Measurements from ENCODE around the gene RPAIN. TPM values are rescaled to one million over a fixed set of nuclear protein-coding genes. Genes with fewer than 3 reads are reported as not detected.

The RPAIN gene
- total and polyA plus RNA-seq, 2 experiments from 2014 or later = 69.7 to 115 TPM

DNA sequence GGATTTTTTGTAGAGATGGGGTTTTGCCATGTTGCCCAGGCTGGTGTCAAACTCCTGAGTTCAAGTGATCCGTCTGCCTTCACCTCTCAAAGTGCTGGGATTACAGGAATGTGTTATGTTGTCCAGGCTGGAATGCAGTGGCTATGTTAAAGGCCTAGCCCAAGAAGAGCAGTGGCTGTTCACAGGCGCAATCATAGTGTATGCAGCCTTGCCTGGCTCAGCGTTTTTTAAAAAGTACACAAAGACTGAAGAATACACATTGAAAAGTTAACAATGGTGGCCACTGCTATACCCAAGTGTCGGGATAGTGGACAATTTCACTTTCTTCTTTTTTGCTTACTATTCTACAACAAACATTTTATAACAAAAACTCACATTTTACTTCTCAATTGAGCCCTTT is 59.0 kb downstream of the RPAIN start (continued):
- TF ChIP-seq, protein P1, sequence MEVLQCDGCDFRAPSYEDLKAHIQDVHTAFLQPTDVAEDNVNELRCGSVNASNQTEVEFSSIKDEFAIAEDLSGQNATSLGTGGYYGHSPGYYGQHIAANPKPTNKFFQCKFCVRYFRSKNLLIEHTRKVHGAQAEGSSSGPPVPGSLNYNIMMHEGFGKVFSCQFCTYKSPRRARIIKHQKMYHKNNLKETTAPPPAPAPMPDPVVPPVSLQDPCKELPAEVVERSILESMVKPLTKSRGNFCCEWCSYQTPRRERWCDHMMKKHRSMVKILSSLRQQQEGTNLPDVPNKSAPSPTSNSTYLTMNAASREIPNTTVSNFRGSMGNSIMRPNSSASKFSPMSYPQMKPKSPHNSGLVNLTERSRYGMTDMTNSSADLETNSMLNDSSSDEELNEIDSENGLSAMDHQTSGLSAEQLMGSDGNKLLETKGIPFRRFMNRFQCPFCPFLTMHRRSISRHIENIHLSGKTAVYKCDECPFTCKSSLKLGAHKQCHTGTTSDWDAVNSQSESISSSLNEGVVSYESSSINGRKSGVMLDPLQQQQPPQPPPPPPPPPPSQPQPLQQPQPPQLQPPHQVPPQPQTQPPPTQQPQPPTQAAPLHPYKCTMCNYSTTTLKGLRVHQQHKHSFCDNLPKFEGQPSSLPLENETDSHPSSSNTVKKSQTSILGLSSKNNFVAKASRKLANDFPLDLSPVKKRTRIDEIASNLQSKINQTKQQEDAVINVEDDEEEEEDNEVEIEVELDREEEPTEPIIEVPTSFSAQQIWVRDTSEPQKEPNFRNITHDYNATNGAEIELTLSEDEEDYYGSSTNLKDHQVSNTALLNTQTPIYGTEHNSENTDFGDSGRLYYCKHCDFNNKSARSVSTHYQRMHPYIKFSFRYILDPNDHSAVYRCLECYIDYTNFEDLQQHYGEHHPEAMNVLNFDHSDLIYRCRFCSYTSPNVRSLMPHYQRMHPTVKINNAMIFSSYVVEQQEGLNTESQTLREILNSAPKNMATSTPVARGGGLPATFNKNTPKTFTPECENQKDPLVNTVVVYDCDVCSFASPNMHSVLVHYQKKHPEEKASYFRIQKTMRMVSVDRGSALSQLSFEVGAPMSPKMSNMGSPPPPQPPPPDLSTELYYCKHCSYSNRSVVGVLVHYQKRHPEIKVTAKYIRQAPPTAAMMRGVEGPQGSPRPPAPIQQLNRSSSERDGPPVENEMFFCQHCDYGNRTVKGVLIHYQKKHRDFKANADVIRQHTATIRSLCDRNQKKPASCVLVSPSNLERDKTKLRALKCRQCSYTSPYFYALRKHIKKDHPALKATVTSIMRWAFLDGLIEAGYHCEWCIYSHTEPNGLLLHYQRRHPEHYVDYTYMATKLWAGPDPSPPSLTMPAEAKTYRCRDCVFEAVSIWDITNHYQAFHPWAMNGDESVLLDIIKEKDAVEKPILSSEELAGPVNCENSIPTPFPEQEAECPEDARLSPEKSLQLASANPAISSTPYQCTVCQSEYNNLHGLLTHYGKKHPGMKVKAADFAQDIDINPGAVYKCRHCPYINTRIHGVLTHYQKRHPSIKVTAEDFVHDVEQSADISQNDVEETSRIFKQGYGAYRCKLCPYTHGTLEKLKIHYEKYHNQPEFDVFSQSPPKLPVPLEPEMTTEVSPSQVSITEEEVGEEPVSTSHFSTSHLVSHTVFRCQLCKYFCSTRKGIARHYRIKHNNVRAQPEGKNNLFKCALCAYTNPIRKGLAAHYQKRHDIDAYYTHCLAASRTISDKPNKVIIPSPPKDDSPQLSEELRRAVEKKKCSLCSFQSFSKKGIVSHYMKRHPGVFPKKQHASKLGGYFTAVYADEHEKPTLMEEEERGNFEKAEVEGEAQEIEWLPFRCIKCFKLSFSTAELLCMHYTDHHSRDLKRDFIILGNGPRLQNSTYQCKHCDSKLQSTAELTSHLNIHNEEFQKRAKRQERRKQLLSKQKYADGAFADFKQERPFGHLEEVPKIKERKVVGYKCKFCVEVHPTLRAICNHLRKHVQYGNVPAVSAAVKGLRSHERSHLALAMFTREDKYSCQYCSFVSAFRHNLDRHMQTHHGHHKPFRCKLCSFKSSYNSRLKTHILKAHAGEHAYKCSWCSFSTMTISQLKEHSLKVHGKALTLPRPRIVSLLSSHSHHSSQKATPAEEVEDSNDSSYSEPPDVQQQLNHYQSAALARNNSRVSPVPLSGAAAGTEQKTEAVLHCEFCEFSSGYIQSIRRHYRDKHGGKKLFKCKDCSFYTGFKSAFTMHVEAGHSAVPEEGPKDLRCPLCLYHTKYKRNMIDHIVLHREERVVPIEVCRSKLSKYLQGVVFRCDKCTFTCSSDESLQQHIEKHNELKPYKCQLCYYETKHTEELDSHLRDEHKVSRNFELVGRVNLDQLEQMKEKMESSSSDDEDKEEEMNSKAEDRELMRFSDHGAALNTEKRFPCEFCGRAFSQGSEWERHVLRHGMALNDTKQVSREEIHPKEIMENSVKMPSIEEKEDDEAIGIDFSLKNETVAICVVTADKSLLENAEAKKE (CRISPR knock-in tag; IDR thresholded peaks at IDR 0.05) = no peak

- Histone ChIP-seq H3K4me1 (ENCODE audit: insufficient read depth) (0 out of 2 replicates have a peak, but pooled peaks cover 8% of the 10 kb centered on the region), H4K20me1 (replicated peaks; ENCODE audit: insufficient read depth) (peaks cover 8% of the 10 kb centered on the region; the same call in 1 of the 2 replicates), H3K79me2 (replicated peaks; ENCODE audit: insufficient read depth) (peaks cover 80% of the 10 kb centered on the region), H3K4me2 (no peak overlapping the region), H3K27me3 (ENCODE audit: insufficient read depth) (no peaks in the 10 kb centered on the region), H3F3A (replicated peaks; ENCODE audit: low read depth) (no peaks in the 10 kb centered on the region), H3K4me3 (no peak overlapping the region), H3K36me3 (ENCODE audit: insufficient read depth) (peaks cover 38% of the 10 kb centered on the region), H3K9me2 (ENCODE audit: insufficient read depth) (no peaks in the 10 kb centered on the region), H2AFZ (no peak overlapping the region), H3K27ac (ENCODE audit: low read depth) (no peak overlapping the region)
- ATAC-seq (no peak), DNase-seq (ENCODE audit: low spot score) (no peak)
- Mint-ChIP-seq H3K36me3 (ENCODE audit: low read depth) (peaks cover 75% of the 10 kb centered on the region), H3K27me3 (ENCODE audit: insufficient read depth, low read depth, poor library complexity) (peaks cover 3% of the 10 kb centered on the region), H3K4me3 (no peak overlapping the region), H3K4me1 (no peaks in the 10 kb centered on the region), H3K9me3 (no peaks in the 10 kb centered on the region), H3K27ac (no peak overlapping the region)
- TF ChIP-seq CREB1 (CRISPR knock-in tag; IDR thresholded peaks at IDR 0.05; ENCODE audit: low read depth) (no peak), ZNF331 (CRISPR knock-in tag; IDR thresholded peaks at IDR 0.05; ENCODE audit: low read depth) (no peak), POLR2AphosphoS5 (IDR thresholded peaks at IDR 0.05; ENCODE audit: low read depth) (no peak), ETS1 (IDR thresholded peaks at IDR 0.05) (no peak), STAT1 (IDR thresholded peaks at IDR 0.05; ENCODE audit: unreplicated experiment) (no peak), JUNB (IDR thresholded peaks at IDR 0.05; ENCODE audit: unreplicated experiment) (no peak), EZH2 (IDR thresholded peaks at IDR 0.05; ENCODE audit: low read depth, unreplicated experiment) (no peak), NANOG (IDR thresholded peaks at IDR 0.05; ENCODE audit: borderline replicate concordance) (no peak), ZNF114 (CRISPR knock-in tag; IDR thresholded peaks at IDR 0.05) (no peak)
- TF ChIP-seq, protein P1 (CRISPR knock-in tag; IDR thresholded peaks at IDR 0.05) = no peak
These were observed 61.0 kb downstream of the RPAIN start for GRCh38 chr17:5480962-5481361.
